HEK293 (cell line): ENCODE measurements around the gene TOR1A.

Experiments used
- CTCF ChIA-PET: fragments of 350-600 bp; formaldehyde crosslinking; extraction: SDS; loops from one replicate; lab custom pipeline; 2021; ENCODE audit warnings: antibody characterized with exemption; lab: Yijun Ruan, JAX
- POLR2A ChIA-PET: fragments of 300-600 bp; formaldehyde crosslinking; extraction: SDS; loops from one replicate; lab custom pipeline; 2020; ENCODE audit warnings: antibody characterized with exemption, inconsistent platforms; lab: Yijun Ruan, JAX
- H3K27ac ChIP-seq: fragments of 200-500 bp; sonication (Bioruptor generic); 2 replicates; pipeline ENCODE4 v1.5.1; 2014; ENCODE audit warnings: low read depth, low read length, control low read depth, inconsistent platforms; ENCODE audit errors: extremely low read depth
- H3K36me3 ChIP-seq, 2 experiments: fragments of 200-500 bp in 1 of 2; sonication (Bioruptor generic) in 1 of 2; 1 replicate in 1 of 2; 2 replicates in 1 of 2; pipeline ENCODE4 v1.5.1; 2014 to 2017; ENCODE audit warnings: inconsistent platforms in 2 of 2, low read length in 2 of 2; ENCODE audit not compliant: control insufficient read depth in 2 of 2, insufficient read depth in 1 of 2
- H3K4me1 ChIP-seq: fragments of 200-500 bp; sonication (Bioruptor generic); 2 replicates; pipeline ENCODE4 v1.5.1; 2014; ENCODE audit warnings: mild to moderate bottlenecking, low read length, inconsistent platforms; ENCODE audit not compliant: control insufficient read depth, insufficient read depth
- H3K4me3 ChIP-seq: 2 replicates; pipeline ENCODE4 v1.5.1; 2011; ENCODE audit warnings: low read depth, mild to moderate bottlenecking, control low read depth, low read length, moderate library complexity
- H3K9me3 ChIP-seq: fragments of 200-500 bp; sonication (Bioruptor generic); 2 replicates; pipeline ENCODE4 v1.5.1; 2014; ENCODE audit warnings: low read depth, low read length, inconsistent platforms; ENCODE audit not compliant: control insufficient read depth, insufficient read depth
- INSM2 ChIP-seq: fragments of 450-650 bp; formaldehyde crosslinking; IDR thresholded peaks from 2 replicates; pipeline ENCODE4 v1.5.1; 2016; ENCODE audit warnings: missing biosample characterization, missing genetic modification characterization
- KLF10 ChIP-seq: fragments of 450-650 bp; IDR thresholded peaks from 2 replicates; pipeline ENCODE4 v1.5.1; 2018; ENCODE audit warnings: missing biosample characterization, mild to moderate bottlenecking, missing genetic modification characterization
- KLF7 ChIP-seq: fragments of 450-650 bp; formaldehyde crosslinking; IDR thresholded peaks from 2 replicates; pipeline ENCODE4 v1.5.1; 2016; ENCODE audit warnings: missing biosample characterization, missing genetic modification characterization, borderline replicate concordance
- PRDM10 ChIP-seq: fragments of 450-650 bp; formaldehyde crosslinking; IDR thresholded peaks from 2 replicates; pipeline ENCODE4 v1.5.1; 2016; ENCODE audit warnings: missing biosample characterization, missing genetic modification characterization
- SCRT1 ChIP-seq: fragments of 450-650 bp; formaldehyde crosslinking; IDR thresholded peaks from 2 replicates; pipeline ENCODE4 v1.5.1; 2016; ENCODE audit warnings: missing biosample characterization, missing genetic modification characterization, borderline replicate concordance
- SCRT2 ChIP-seq: fragments of 450-650 bp; formaldehyde crosslinking; IDR thresholded peaks from 2 replicates; pipeline ENCODE4 v1.5.1; 2016; ENCODE audit warnings: missing biosample characterization, missing genetic modification characterization
- SETDB1 ChIP-seq: IDR thresholded peaks from one replicate; pipeline ENCODE4 v1.6.1; 2017; ENCODE audit warnings: mild to moderate bottlenecking, low read length, moderate library complexity, mixed read lengths; ENCODE audit not compliant: insufficient read length
- SP2 ChIP-seq: fragments of 450-650 bp; formaldehyde crosslinking; IDR thresholded peaks from 2 replicates; pipeline ENCODE4 v1.5.1; 2016; ENCODE audit warnings: missing biosample characterization, missing genetic modification characterization
- SP3 ChIP-seq: fragments of 450-650 bp; formaldehyde crosslinking; IDR thresholded peaks from 2 replicates; pipeline ENCODE4 v1.5.1; 2016; ENCODE audit warnings: missing biosample characterization, missing genetic modification characterization
- ZBTB8A ChIP-seq: fragments of 450-650 bp; formaldehyde crosslinking; IDR thresholded peaks from 2 replicates; pipeline ENCODE4 v1.5.1; 2016; ENCODE audit warnings: missing biosample characterization, missing genetic modification characterization
- ZFHX2 ChIP-seq: fragments of 450-650 bp; formaldehyde crosslinking; conservative IDR thresholded peaks from 2 replicates; pipeline ENCODE4 v1.5.1; 2016; ENCODE audit warnings: missing biosample characterization, missing genetic modification characterization
- ZFP41 ChIP-seq: fragments of 450-650 bp; formaldehyde crosslinking; IDR thresholded peaks from 2 replicates; pipeline ENCODE4 v1.5.1; 2016; ENCODE audit warnings: missing biosample characterization, missing genetic modification characterization, borderline replicate concordance
- ZIC2 ChIP-seq: fragments of 450-650 bp; formaldehyde crosslinking; IDR thresholded peaks from 2 replicates; pipeline ENCODE4 v1.5.1; 2016; ENCODE audit warnings: missing biosample characterization, missing genetic modification characterization
- ZNF112 ChIP-seq: fragments of 450-650 bp; formaldehyde crosslinking; IDR thresholded peaks from 2 replicates; pipeline ENCODE4 v1.5.0; 2017; ENCODE audit warnings: missing biosample characterization, missing genetic modification characterization
- ZNF133 ChIP-seq: fragments of 450-650 bp; formaldehyde crosslinking; IDR thresholded peaks from 2 replicates; pipeline ENCODE4 v1.5.1; 2016; ENCODE audit warnings: missing biosample characterization, missing genetic modification characterization
- ZNF221 ChIP-seq: fragments of 450-650 bp; formaldehyde crosslinking; IDR thresholded peaks from 2 replicates; pipeline ENCODE4 v1.5.1; 2017; ENCODE audit warnings: missing biosample characterization, missing genetic modification characterization, borderline replicate concordance
- ZNF292 ChIP-seq: fragments of 450-650 bp; formaldehyde crosslinking; IDR thresholded peaks from 2 replicates; pipeline ENCODE4 v1.5.1; 2016; ENCODE audit warnings: low read depth, missing biosample characterization, missing genetic modification characterization, borderline replicate concordance
- ZNF335 ChIP-seq: fragments of 450-650 bp; formaldehyde crosslinking; conservative IDR thresholded peaks from 2 replicates; pipeline ENCODE4 v1.5.1; 2016; ENCODE audit warnings: missing biosample characterization, missing genetic modification characterization
- ZNF341 ChIP-seq: fragments of 450-650 bp; formaldehyde crosslinking; IDR thresholded peaks from 2 replicates; pipeline ENCODE4; 2016; ENCODE audit warnings: low read depth, missing biosample characterization, missing genetic modification characterization
- ZNF394 ChIP-seq: fragments of 450-650 bp; formaldehyde crosslinking; IDR thresholded peaks from 2 replicates; pipeline ENCODE4 v1.5.1; 2016; ENCODE audit warnings: missing biosample characterization, missing genetic modification characterization, mild to moderate bottlenecking, moderate library complexity, borderline replicate concordance
- ZNF423 ChIP-seq: fragments of 450-650 bp; formaldehyde crosslinking; IDR thresholded peaks from 2 replicates; pipeline ENCODE4 v1.5.1; 2016; ENCODE audit warnings: missing biosample characterization, missing genetic modification characterization
- ZNF530 ChIP-seq: fragments of 450-650 bp; formaldehyde crosslinking; IDR thresholded peaks from 2 replicates; pipeline ENCODE4 v1.5.1; 2016; ENCODE audit warnings: low read depth, missing biosample characterization, missing genetic modification characterization
- ZNF658 ChIP-seq: fragments of 450-650 bp; formaldehyde crosslinking; IDR thresholded peaks from 2 replicates; pipeline ENCODE4; 2016; ENCODE audit warnings: missing biosample characterization, missing genetic modification characterization
- ZNF692 ChIP-seq: fragments of 450-650 bp; formaldehyde crosslinking; IDR thresholded peaks from 2 replicates; pipeline ENCODE4 v1.5.1; 2016; ENCODE audit warnings: missing biosample characterization, missing genetic modification characterization
- ZNF704 ChIP-seq: fragments of 450-650 bp; formaldehyde crosslinking; IDR thresholded peaks from 2 replicates; pipeline ENCODE4 v1.5.1; 2016; ENCODE audit warnings: missing biosample characterization, missing genetic modification characterization

The TOR1A gene

GRCh38 chr9:129840034-129840433 lies 16.1 kb upstream of the TOR1A start:
- no peak overlapping the region for H3K4me3 ChIP-seq
- POLR2A ChIA-PET, result interaction anchor here (1.6 kb wide), 1 partner anchor 9 kb away, joined by 3 read pairs; no protein-coding TSS in a partner anchor
- H3K4me1 ChIP-seq, result peaks cover 7% of the 10 kb centered on the region; the same call in 1 of the 2 replicates
- TF ChIP-seq INSM2 (no peak), KLF10 (tag by site-specific recombination) (no peak), KLF7 (no peak), ZNF530 (tag by site-specific recombination) (no peak), SCRT1 (peak; percentile 83), ZFP41 (no peak), SCRT2 (peak; percentile 52; the same call in 1 of the 2 replicates), PRDM10 (peak; percentile 12; the same call in 1 of the 2 replicates), SP2 (tag by site-specific recombination) (no peak), ZNF133 (tag by site-specific recombination) (no peak), ZNF292 (tag by site-specific recombination) (no peak), ZIC2 (tag by site-specific recombination) (peak; percentile 50; the same call in 1 of the 2 replicates), ZNF423 (tag by site-specific recombination) (no peak), ZNF112 (tag by site-specific recombination) (no peak), ZNF704 (tag by site-specific recombination) (no peak), ZNF221 (tag by site-specific recombination) (no peak), ZBTB8A (tag by site-specific recombination) (no peak), ZNF394 (tag by site-specific recombination) (no peak), ZNF658 (tag by site-specific recombination) (no peak)
- TF ChIP-seq, all 188 proteins: peak for 4
- H3K9me3 ChIP-seq, result no peaks in the 10 kb centered on the region
- H3K36me3 ChIP-seq, result peaks cover 0 to 5% of the 10 kb centered on the region in 2 experiments; a peak in 2 of 3 replicates
- CTCF ChIA-PET, result no interaction called here
- H3K27ac ChIP-seq, result no peak overlapping the region

GRCh38 chr9:129839324-129840023 lies 15.5 kb upstream of the TOR1A start:
- H3K36me3 ChIP-seq, result peaks cover 0 to 5% of the 10 kb centered on the region in 2 experiments; a peak in 1 of 3 replicates
- H3K4me1 ChIP-seq, result peaks cover 7% of the 10 kb centered on the region; the same call in 1 of the 2 replicates
- H3K4me3 ChIP-seq, result no peak overlapping the region
- POLR2A ChIA-PET, result interaction anchor here (0.5 to 1.6 kb wide), 3 partner anchors 10 to 86 kb away, joined by 3 to 5 read pairs (median 3); no protein-coding TSS in a partner anchor
- CTCF ChIA-PET, result interaction anchor here (0.7 to 1.4 kb wide), 2 partner anchors 190 to 267 kb away, joined by 4 to 5 read pairs; no protein-coding TSS in a partner anchor
- H3K27ac ChIP-seq, result no peak overlapping the region
- H3K9me3 ChIP-seq, result no peaks in the 10 kb centered on the region
- TF ChIP-seq SETDB1, result no peak
- TF ChIP-seq ZNF692 (tag by site-specific recombination), result no peak
- peak; percentile 65 for TF ChIP-seq ZNF341 (tag by site-specific recombination)
- 0 out of 2 replicates have a peak, but pooled peaks have one; percentile 9 for TF ChIP-seq SP2 (tag by site-specific recombination)
- TF ChIP-seq ZNF335, result peak; percentile 30; the same call in 1 of the 2 replicates
- peak; percentile 99 for TF ChIP-seq ZFHX2 (tag by site-specific recombination)
- 0 out of 2 replicates have a peak, but pooled peaks have one; percentile 20 for TF ChIP-seq SP3
